SU-DHL-6 (cell line): ENCODE data around the gene PHOX2B.

Source experiments
- EZH2phosphoT487 ChIP-seq: fragments of 200-600 bp; sonication (generic), shearing (Covaris generic); conservative IDR thresholded peaks from 2 replicates; pipeline ENCODE4 v1.6.1; 2018; ENCODE audit warnings: mild to moderate bottlenecking, antibody characterized with exemption, low read length, moderate library complexity, mixed read lengths
- TF ChIP-seq, protein P1 (sequence below): fragments of 200-600 bp; sonication (generic); IDR thresholded peaks from one replicate; pipeline ENCODE4 v1.5.1; 2017; ENCODE audit warnings: antibody characterized with exemption, mild to moderate bottlenecking, low read length, moderate library complexity; ENCODE audit not compliant: insufficient read depth, poor library complexity, severe bottlenecking

DNA sequence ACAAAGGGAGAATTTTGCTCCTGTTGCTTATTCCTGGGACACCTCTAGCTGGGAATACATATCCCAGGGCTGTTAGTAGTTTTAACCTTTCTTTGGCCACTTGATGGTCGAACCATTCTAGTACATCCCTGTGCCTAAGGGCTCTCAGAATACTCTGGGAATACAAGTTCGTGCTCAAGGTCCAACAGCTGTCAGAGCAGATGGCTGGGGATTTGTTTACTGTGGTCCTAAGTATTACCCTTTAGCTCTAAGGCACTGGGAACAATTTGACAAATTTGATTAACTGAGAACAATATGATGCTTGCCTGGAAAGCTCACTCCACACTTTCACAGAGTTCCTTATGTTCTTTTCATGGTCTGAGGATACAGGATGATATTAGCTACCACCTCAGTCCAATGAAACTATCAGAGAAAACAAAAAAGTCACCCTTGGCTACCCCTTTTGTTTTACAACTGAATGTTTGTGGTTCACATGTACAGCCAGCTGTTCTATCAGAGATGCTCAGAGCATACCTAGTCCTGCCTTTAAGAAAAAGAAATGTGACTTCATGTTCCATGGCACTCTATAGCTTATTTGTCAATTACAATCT, 47.4 kb upstream of the PHOX2B start:
- TF ChIP-seq, protein P1, sequence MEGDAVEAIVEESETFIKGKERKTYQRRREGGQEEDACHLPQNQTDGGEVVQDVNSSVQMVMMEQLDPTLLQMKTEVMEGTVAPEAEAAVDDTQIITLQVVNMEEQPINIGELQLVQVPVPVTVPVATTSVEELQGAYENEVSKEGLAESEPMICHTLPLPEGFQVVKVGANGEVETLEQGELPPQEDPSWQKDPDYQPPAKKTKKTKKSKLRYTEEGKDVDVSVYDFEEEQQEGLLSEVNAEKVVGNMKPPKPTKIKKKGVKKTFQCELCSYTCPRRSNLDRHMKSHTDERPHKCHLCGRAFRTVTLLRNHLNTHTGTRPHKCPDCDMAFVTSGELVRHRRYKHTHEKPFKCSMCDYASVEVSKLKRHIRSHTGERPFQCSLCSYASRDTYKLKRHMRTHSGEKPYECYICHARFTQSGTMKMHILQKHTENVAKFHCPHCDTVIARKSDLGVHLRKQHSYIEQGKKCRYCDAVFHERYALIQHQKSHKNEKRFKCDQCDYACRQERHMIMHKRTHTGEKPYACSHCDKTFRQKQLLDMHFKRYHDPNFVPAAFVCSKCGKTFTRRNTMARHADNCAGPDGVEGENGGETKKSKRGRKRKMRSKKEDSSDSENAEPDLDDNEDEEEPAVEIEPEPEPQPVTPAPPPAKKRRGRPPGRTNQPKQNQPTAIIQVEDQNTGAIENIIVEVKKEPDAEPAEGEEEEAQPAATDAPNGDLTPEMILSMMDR: no peak
- TF ChIP-seq EZH2phosphoT487: no peak
